GM21423 (cell line): Measurements from ENCODE around the gene ZC2HC1C.

Source experiments
- ATAC-seq: cut with Tn5 transposase; IDR thresholded peaks from one replicate; pipeline ENCODE4 v1.9.1; 2021; ENCODE audit warnings: mild to moderate bottlenecking, moderate library complexity; ENCODE audit not compliant: unreplicated experiment

ZC2HC1C gene, protein sequence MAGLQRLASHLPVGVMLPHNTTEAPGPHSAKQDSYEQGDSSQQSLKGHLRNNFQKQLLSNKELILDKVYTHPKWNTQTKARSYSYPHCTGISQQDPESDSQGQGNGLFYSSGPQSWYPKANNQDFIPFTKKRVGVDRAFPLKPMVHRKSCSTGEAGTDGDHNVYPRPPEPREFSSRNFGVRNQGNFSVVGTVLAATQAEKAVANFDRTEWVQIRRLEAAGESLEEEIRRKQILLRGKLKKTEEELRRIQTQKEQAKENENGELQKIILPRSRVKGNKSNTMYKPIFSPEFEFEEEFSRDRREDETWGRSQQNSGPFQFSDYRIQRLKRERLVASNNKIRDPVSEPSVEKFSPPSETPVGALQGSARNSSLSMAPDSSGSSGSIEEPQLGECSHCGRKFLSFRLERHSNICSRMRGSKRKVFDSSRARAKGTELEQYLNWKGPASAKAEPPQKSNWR

DNA sequence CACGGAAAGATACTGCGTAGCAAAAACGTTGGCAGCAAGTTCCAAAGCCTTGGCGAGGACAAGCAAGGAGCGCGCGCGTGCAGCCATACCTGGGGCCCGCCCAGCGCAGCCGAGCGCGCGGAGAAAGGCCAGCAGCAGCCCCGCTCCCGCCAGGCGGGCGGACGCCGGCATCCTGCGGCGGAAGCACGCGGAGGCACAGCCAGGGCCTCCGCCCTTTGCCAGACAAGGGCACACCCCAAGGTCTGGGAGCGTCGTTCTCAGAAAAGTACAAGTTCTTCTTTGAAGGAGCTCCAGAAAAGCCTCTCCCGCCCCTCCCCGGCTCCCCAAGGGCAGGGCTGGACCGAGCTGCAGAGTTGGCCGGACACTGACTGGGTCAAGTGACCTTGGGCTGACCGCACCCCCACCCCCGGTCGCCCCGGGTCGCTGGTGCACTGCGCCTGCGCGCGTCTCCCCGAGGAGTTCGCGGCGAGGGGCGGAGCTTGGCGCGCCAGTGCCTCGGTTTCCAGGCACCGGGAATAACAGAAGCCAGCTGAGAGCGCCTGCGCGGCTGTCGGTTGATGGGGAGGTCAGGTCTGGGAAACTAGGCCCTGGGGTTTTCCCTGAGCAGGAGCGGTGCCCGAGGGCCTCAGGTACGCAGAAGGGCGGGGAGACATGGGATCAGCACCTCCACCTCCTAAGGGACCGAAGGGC, at the start of gene ZC2HC1C:
Gene ZC2HC1C, plus strand, starts transcription at position 521 of the 690 bp plus-strand sequence. CDS start 933 bp downstream, outside the sequence.
- peak; percentile 64 for ATAC-seq

DNA sequence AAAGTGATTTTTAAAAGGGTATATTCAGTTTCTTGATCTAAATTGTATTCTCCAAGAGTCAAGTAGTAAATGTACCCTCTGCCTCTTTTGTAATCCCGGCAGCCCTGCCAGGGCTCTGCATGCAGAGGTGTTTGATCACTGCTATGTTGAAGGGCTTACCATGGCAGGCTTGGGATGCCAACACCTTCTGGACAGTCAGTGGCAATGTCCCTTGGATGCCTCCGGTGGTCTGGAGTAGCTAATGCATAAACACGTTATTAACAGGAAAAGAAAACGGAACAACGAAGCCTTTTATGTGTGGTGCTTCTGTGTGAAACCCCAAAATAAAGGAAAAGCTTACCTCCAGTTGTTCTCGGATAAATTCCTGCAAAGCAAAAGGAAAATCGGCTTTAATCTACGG, 46.8 kb upstream of the ZC2HC1C start:
- no peak for ATAC-seq

DNA sequence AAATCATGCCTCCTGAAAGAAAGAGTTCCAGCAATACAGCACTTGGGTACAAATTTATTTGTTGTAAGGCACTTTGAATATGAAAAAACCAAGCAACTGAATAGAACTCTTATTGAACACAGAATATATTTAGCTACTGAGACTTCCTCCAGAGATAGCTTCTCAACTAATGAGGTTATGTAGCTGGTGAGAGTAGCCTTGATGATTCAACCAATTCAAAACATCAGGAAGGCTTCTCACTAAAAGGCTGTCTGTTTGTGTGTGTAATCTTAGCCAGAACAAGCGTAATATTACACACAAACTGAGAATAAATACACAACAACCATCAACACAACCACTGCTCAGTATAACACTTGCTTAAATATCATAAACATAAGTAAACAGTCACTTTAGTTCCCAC, 46.3 kb upstream of the ZC2HC1C start:
- ATAC-seq, result no peak

DNA sequence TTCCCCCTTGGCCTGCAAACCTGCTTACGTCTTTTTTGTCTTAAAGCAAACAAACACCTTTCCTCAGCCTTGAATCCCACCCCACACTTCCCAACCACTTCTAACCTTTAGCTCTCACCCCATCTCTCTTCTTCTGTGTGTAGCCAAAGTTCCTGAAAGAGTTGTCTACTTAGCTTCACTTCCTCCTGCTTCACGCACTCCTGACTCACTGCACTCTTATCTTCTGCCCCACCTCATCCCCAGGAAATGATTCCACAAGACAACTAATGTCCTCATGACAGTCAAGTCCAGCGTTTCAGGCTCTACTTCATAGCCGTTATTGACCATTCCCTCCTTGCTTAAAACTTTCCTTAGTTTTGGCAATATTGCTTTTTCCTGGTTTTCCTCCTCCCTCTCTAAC, 44.4 kb upstream of the ZC2HC1C start:
- no peak for ATAC-seq

DNA sequence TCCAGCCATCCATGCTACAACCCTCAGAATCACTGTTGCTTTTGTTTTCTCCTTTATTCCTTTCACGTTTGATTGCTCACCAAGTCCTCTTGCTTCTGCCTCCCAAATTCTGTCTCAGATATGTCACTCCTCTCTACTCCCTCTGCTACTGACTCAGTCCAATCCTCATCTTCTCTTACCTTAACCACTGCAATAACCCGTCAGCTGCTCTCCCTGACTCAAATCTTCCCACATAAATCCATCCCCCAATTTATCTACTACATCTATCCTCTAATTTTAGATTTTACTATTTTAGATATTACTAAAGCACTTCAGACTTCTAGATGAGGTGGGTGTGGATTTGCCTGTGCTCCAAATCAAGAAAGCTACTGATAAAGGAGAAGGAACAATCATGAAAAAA, 43.6 kb upstream of the ZC2HC1C start:
- ATAC-seq, result no peak

DNA sequence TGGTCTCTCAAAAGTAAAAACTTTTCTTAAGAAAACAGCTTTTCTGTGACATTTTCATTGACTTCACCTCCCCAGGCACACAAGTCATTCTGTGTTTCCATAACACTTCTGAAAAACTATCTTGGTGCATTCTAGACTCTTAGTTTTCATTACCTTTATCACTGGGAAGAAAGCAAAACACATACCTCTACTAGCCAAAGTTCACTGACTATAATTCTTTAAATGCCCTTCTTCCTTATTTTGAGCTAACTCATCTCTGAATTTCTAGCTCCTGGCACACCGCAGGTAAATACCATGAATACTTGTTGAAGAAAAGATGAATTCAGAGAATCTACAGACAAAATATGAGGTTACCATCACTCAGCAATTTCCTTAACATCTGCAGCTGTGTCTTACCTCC, 39.3 kb upstream of the ZC2HC1C start:
- ATAC-seq, result no peak

DNA sequence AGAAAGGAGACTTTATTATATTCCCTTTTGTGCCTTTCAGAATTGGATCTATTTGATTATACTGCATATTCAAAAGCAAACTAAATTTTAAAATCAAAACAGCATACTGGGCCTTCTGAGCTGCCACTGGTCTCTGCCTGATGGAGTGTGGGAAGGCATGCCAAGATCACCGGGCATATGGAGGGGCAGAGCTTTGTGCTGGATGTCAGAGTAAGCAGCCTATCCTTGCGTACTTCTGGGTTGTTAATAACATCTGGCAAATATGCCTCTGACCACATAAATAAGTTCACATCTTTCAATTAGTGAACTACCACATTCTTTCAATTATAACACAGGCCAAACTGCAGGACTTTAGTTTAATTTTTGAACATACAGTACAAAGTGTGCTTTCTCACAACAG, 36.5 kb upstream of the ZC2HC1C start:
- no peak for ATAC-seq

DNA sequence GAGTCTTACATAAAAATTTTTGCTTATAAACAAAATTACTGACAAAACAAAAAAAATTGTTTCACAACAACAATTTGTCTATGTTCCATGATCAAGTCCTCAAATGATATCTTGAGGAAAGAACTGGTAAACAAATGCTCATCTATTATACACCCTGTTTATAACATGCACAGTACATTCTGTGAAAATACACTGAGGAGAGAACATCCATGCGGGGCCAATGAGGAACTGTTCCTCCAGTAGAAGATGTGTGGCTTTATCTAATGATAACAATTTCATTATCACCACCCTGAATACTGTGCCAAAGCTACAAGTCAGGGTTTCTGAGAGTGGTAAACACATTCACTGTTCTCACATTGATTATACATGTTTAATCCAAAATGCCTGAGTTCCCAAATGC, 28.9 kb upstream of the ZC2HC1C start:
- no peak for ATAC-seq

DNA sequence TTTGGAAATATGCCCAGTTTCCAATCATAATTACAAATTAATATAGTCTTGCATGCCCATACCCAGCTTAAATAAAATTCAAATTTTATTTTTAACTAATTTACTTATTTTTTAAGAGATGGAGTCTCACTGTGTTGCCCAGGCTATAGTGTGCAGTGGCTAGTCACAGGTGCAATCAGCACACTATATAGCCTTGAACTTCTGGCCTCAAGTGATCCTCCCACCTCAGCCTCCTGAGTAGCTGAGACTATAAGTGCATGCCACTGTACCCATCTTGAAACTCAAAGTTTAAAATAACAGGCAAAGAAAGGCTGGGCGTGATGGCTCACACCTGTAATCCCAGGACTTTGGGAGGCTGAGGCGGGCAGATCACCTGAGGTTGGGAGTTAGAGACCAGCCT, 28.5 kb upstream of the ZC2HC1C start:
- no peak for ATAC-seq

DNA sequence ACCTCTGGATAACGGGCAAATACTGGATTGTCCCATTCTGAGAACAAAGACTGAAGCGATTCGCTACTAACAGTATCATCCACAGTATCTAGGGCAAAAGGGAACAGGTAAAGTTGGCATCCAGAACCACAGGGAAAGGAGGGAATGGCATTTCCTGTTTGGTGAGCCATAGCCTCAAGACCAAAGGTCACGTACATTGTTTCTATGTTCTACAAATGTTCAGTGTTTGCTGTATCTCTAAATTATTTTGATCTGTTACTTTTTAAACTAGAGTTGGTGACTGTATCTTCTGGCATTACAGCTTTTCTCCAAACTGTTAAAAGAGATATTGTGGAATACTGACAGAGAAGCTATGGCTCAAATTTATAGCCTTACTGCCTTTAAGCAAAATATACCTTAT, 27.8 kb upstream of the ZC2HC1C start:
- ATAC-seq, result no peak

DNA sequence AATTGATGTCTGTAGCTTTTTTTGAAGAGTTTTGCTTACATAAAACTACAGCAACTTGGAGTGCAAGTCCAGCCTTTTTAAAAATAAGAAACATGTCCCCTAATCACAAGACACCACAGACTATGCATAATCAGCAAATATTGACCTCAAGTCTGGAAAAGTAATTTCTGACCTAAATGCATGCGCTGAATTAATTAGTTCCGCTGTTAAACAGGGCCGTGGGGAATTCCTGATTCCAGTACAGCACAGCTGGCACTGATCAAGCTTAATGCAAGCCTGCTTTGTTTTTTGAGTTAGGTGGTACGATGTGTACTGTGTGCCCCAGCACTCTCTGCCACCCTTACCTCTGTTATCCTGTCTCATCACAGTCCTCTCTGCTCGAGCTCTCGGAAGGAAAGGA, 27.4 kb upstream of the ZC2HC1C start:
- ATAC-seq, result no peak

DNA sequence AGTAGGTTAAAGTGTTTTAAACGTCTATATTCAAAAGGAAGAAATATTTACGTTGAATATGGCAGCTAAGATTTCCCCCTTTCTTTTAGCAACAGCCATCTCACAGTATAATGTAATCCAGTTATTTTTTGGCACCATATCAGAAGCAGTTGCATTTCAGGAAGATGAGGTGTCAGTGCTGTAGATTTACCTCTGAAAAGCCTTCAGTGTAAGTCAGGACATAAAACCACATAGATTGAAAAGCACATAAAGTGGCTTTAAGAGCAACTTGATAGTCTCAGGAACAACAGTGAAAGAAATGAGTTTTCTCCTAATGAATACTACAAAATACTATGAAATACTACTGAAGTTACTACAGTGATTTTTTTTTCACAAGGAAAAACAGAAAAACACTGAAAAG, 25.1 kb upstream of the ZC2HC1C start:
- no peak for ATAC-seq

DNA sequence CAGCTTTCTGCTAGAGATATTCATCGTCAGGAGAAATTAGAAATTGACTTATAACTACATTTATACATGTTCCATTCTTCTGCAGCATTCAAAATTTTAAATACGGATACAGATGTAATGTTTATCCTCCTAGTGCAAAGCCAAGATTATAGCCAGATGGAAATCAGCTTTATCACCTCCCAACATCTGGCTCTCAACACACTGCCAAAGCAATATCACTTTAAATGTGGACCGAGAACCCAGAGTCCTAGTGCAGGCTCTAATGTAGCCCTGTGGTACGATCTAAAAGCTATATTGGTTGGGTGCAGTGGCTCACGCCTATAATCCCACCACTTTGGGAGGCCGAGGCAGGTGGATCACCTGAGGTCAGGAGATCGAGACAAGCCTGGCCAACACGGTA, 24.7 kb upstream of the ZC2HC1C start:
- no peak for ATAC-seq

DNA sequence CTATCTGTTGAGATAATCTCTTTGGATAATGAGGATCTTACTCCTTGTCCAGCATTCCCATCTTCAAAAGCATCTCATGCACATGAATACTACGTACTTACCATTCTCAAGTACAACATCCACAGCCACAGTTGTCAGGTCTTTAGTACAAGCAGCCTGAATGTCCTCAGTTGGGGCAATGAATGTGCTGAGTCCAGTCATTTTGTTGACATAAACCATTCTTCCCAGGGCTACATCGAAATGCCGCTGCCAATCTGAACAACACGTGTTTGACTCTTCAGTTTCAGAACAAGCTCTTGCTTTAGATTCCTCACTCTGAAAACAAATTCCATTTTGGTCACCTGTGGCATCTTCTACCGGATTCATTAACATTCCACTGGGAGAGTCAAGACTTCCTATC, 23.2 kb upstream of the ZC2HC1C start:
- no peak for ATAC-seq

DNA sequence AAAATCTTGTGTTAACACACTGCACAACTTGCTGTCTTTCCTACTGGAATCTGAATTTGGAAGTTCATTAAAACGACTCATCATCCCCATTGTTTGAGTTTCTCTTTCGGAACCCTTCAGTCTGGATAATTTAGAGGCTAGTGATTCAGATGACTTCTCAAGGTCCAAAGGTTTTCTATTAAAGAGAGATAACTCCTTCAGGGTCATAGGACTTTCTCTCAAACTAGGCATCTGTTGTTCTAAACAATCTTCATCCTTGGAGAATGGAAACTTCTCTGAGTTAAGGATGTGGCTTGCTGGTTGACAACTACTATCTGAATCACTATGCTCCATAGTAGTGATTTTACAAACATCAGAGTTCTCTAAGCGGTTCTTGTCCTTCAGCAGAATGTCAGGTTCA, 22.5 kb upstream of the ZC2HC1C start:
- ATAC-seq, result no peak

DNA sequence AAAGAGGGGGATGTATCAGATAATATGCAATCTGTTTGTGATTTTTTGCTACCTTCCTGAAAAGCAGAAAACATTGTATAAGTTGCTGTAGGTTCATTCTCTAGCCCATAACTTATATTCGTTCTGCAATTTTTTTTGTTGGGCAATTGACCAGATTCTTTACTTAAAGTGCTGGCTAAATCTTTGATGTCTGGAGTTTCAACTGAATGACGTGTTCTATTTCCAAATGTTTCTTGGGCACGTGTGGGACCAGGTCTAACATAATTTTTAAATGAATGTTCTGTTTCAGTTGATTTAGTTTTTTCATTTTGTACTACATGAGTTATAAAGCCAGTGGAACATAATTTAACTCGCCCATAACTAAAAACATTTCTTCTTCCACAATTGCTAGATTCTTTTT, 21.9 kb upstream of the ZC2HC1C start:
- ATAC-seq, result no peak

DNA sequence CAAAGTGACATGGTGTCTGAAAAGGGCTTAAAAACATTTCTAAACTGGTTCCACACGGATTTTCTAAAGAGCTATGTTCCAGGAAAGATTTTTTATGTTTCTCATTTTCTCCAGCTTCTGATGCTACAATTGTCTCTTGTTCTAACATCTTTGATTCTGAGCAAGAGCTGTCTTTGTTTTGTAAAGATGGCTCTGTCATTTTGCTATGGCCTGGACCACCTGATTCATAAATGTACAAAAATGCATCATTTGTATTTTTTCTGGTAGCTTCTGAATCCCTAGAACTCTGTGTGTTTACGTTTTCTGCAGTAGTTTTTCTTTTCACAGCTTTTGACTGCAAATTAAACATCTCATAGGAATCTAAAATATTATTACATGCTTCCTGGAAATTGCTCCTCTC, 21.3 kb upstream of the ZC2HC1C start:
- no peak for ATAC-seq

DNA sequence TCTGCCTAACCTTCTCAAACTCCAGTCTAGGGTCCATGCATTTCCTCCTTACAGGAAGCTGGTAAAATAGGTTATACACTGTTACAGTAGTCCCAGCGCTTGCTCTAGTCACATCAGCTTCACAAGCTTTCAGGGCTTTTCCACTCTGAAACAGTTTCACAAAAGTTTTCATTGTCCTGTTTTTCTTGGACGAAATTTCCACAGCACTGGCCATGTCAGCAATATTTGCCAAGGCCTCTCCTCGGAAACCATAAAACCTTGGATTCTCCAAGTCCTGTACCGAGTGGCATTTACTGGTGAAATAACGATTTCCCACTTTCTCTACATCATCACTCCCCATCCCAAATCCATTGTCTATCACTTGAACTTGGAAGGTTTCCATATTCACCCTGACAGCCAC, 20.3 kb upstream of the ZC2HC1C start:
- ATAC-seq, result no peak

DNA sequence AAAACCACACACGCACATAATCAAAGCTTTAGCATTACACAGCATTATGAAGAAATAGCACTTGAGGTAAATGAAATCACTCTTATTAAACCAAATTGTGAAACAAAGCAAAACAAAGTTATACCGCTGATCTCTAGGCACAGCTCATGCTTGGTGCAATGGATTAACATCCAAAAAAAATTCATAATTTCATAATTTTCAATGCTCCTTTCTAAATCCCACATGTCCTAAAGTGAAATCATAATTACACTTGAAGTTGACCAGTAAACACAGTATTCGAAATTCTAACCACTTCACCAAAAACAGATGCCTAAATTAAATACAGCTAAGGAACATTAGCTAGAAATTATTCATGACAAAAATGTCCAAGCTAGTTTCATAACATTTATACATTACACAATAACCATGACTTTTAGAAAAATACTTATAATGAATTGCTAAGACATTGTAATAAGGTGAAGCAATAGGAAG, 19.7 kb upstream of the ZC2HC1C start:
- no peak for ATAC-seq

DNA sequence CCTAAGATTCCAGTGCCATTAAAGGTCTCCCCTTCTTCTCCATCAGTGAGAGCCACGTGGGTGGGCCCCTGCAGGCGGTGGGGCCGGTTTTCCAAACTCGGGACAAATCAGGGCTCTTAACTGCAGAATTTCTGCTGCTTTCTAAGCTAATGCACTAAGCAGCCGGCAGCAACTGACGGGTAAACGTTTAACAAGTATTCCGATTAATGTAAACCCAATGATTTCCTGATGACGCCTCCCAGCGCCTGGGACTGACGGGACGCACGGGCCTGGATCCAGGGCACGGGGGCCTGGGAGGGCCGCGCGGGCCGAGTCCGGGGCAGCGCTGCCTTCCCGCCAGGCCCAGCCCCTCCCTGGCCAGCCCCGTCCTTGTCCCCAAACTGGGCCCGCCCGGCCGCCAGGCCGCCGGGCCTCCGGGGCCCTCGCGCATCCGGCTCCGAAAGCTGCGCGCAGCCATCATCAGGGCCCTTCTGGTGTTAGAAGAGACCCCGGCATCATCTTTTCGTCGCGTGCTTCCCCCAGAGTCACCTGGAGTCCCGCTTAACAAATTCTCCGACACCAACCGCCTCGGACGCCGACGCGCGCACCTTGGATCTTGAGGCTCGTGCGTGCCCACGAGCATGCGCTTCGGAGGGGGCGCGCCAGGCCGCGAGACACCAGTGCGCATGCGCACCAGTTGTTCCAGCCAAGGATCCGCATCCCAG, 18.4 kb upstream of the ZC2HC1C start, which contains the start of gene MLH3:
Gene MLH3, minus strand, starts transcription at position 616 of the 704 bp plus-strand sequence. CDS start 1,812 bp downstream, outside the sequence.
- peak; percentile 70 for ATAC-seq

DNA sequence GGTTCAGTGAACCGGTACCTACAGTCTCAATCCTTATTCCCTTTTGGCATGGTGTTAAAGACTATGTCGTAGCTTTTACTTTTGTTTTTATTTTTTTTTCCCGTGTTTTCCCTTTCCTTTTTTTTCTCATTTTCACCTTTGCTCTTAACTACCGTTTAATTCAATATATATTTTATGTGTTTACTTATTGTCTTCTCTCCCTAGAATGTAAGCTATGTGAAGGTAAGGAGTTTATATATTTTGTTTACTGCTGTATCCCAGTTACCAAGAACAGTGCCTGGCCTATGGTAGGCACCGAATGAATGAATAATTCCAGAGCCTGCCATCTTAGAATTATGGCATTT, 17.9 kb upstream of the ZC2HC1C start:
- no peak for ATAC-seq
